ENCODE measurements around the gene METTL15. TPM values are rescaled to one million over a fixed set of nuclear protein-coding genes. Genes with fewer than 3 reads are reported as not detected.
"Not testable (repeated sequence)": the region's sequence is repeated elsewhere in the genome, so short reads cannot be mapped to it uniquely, and the experiment has no call there.

Gene METTL15
- total RNA-seq, 4 donors from 2014 or later = 9.2 to 22.5 (median 19.2) TPM

DNA sequence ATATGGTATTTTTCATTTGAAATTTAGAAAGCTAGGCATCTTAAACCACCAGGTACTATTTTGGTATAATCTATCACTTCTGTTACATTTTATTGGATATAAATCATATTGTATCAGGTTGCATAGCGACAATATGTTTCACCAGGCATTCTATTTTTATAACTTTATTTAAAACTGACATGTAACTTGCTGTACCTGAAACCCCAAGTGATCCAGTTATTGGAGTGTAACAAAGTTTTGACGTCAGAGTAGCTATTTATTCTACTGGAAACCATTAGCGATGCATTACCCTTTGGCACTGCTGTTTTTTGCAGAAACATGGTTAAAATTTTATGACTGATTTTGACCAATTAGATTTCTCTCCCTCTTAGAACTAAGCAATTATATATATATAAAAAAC, 160.7 kb downstream of the METTL15 start:
- no peaks in the 10 kb centered on the region for H3K9me3 ChIP-seq
- no peaks in the 10 kb centered on the region for H3K27me3 ChIP-seq
- H3K4me1 ChIP-seq = no peaks in the 10 kb centered on the region
- intact Hi-C loops (cut with DNase I; ENCODE audit: low total_unique reads) (no loop called here), in situ Hi-C loops (cut with MboI; ENCODE audit: low pct_ligation_motif_present in 1 of 4, low pct_unique_long_range_greater_than_20kb in 1 of 4, low sequenced_read_pairs in 3 of 4) (no loop called here)
- no peak overlapping the region for H3K4me3 ChIP-seq
- 89 to 94% methylated on average over 3 of the region's 3 CpGs for WGBS, 2 donors (ENCODE audit: low coverage in 1 of 2)
- no peak for DNase-seq
- no peak for TF ChIP-seq POLR2AphosphoS5 (IDR thresholded peaks at IDR 0.05)
- TF ChIP-seq, protein P1, sequence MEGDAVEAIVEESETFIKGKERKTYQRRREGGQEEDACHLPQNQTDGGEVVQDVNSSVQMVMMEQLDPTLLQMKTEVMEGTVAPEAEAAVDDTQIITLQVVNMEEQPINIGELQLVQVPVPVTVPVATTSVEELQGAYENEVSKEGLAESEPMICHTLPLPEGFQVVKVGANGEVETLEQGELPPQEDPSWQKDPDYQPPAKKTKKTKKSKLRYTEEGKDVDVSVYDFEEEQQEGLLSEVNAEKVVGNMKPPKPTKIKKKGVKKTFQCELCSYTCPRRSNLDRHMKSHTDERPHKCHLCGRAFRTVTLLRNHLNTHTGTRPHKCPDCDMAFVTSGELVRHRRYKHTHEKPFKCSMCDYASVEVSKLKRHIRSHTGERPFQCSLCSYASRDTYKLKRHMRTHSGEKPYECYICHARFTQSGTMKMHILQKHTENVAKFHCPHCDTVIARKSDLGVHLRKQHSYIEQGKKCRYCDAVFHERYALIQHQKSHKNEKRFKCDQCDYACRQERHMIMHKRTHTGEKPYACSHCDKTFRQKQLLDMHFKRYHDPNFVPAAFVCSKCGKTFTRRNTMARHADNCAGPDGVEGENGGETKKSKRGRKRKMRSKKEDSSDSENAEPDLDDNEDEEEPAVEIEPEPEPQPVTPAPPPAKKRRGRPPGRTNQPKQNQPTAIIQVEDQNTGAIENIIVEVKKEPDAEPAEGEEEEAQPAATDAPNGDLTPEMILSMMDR (IDR thresholded peaks at IDR 0.05) = no peak
- no peak for TF ChIP-seq POLR2A (IDR thresholded peaks at IDR 0.05)
- TF ChIP-seq EP300 (IDR thresholded peaks at IDR 0.05; ENCODE audit: low read depth) = no peak
- H3K36me3 ChIP-seq = no peaks in the 10 kb centered on the region
- H3K27ac ChIP-seq = no peak overlapping the region

DNA sequence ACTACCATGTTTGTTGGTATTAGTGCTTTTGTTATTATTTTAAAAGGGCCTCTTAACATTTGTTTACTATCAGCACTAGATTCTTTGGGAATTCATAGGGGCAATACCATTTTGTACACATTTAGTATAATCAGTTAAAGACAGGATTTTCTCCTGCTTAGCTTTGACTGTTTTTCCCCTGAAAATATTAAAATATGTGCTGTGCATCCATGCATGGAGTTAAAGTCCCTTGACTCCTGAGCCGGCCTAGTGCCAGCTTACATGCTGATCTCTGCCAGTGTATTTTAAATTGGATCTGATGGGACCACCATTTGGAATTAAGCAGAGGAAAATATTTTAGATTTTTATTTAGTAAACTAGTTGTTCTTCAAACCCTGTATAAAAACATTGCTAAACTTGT, 161.4 kb downstream of the METTL15 start:
- Histone ChIP-seq H3K36me3 (no peaks in the 10 kb centered on the region), H3K9me3 (no peaks in the 10 kb centered on the region), H3K27me3 (no peaks in the 10 kb centered on the region), H3K27ac (no peak overlapping the region), H3K4me1 (no peaks in the 10 kb centered on the region), H3K4me3 (no peak overlapping the region)
- intact Hi-C loops (cut with DNase I; ENCODE audit: low total_unique reads) (no loop called here), in situ Hi-C loops (cut with MboI; ENCODE audit: low pct_ligation_motif_present in 1 of 4, low pct_unique_long_range_greater_than_20kb in 1 of 4, low sequenced_read_pairs in 3 of 4) (no loop called here)
- WGBS, 2 donors (ENCODE audit: low coverage in 1 of 2) = 86 to 90% methylated on average over 1 of the region's 1 CpG
- no peak for TF ChIP-seq POLR2AphosphoS5 (IDR thresholded peaks at IDR 0.05)
- no peak for DNase-seq

DNA sequence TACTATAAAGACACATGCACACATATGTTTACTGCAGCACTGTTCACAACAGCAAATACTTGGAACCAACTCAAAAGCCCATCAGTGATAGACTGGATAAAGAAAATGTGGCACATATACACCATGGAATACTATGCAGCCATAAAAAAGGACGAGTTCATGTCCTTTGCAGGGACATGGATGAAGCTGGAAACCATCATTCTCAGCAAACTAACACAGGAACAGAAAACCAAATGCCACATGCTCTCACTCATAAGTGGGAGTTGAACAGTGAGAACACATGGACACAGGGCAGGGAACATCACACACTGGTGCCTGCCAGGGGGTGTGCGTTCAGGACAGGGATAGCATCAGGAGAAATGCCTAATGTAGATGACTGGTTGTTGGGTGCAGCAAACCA, 164.1 kb downstream of the METTL15 start:
- in situ Hi-C loops (cut with MboI; ENCODE audit: low pct_ligation_motif_present in 1 of 4, low pct_unique_long_range_greater_than_20kb in 1 of 4, low sequenced_read_pairs in 3 of 4); H3K9me3 ChIP-seq; H3K36me3 ChIP-seq; intact Hi-C loops (cut with DNase I; ENCODE audit: low total_unique reads); H3K27ac ChIP-seq; H3K4me1 ChIP-seq; DNase-seq; H3K27me3 ChIP-seq; H3K4me3 ChIP-seq: not testable (repeated sequence)
- 100% methylated on average over 1 to 2 of the region's 2 CpGs for WGBS, 2 donors (ENCODE audit: low coverage in 1 of 2)

DNA sequence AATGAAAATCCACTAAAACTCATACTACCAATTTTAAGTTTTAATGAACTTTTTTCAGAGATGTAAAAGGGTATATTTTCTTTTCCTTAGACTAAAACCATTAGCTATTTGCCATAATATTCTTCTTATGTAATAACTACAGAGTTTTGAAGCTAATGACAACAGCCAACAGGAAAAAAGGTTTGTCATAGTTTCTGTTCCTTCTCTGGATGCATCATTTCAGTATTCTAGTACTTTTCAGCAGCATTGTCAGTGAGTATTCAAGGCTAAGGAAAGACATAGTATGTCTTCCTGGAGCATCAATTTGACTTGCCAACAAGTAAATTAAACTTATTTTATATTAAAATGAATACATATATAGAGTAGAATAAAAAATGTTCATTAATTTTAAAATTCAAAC, 166.0 kb downstream of the METTL15 start:
- Histone ChIP-seq H3K4me1 (no peaks in the 10 kb centered on the region), H3K36me3 (no peaks in the 10 kb centered on the region), H3K4me3 (no peak overlapping the region), H3K27me3 (no peaks in the 10 kb centered on the region), H3K27ac (no peak overlapping the region), H3K9me3 (no peaks in the 10 kb centered on the region)
- DNase-seq = no peak
- in situ Hi-C loops (cut with MboI; ENCODE audit: low pct_ligation_motif_present in 1 of 4, low pct_unique_long_range_greater_than_20kb in 1 of 4, low sequenced_read_pairs in 3 of 4) = no loop called here
- TF ChIP-seq, protein P1 (IDR thresholded peaks at IDR 0.05) = no peak
- TF ChIP-seq POLR2A (IDR thresholded peaks at IDR 0.05) (no peak), EP300 (IDR thresholded peaks at IDR 0.05; ENCODE audit: low read depth) (no peak), POLR2AphosphoS5 (IDR thresholded peaks at IDR 0.05) (no peak)
- intact Hi-C loops (cut with DNase I; ENCODE audit: low total_unique reads) = no loop called here

DNA sequence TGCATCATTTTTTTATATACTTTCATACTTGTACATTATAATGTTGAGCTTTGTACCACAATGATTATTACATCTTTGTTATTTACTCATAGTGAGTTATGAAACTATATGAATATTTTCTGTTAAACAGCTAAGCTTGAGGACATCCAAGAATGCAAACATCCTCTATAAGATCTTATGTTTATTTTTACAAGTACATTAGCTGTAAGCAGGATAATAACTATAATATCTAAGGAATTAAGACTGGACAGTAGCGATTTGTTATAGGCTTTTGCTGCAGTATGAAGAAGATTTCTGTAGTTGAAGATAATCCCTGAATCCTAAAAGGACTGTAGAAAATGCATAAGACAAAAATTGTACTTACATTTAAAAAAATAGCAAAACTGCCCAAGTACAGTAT, 176.0 kb downstream of the METTL15 start:
- no peaks in the 10 kb centered on the region for H3K9me3 ChIP-seq
- intact Hi-C loops (cut with DNase I; ENCODE audit: low total_unique reads) (no loop called here), in situ Hi-C loops (cut with MboI; ENCODE audit: low pct_ligation_motif_present in 1 of 4, low pct_unique_long_range_greater_than_20kb in 1 of 4, low sequenced_read_pairs in 3 of 4) (loop anchor here in 1 of 4 donors (25.0 kb wide), 1 partner anchor 597 kb away; no protein-coding TSS in a partner anchor)
- H3K36me3 ChIP-seq = no peaks in the 10 kb centered on the region
- H3K4me3 ChIP-seq = no peak overlapping the region
- no peak for TF ChIP-seq POLR2A (IDR thresholded peaks at IDR 0.05)
- TF ChIP-seq, protein P1 (IDR thresholded peaks at IDR 0.05) = no peak
- TF ChIP-seq EP300 (IDR thresholded peaks at IDR 0.05; ENCODE audit: low read depth) = no peak
- TF ChIP-seq POLR2AphosphoS5 (IDR thresholded peaks at IDR 0.05) = no peak
- H3K27ac ChIP-seq = no peak overlapping the region
- no peak for DNase-seq
- 95 to 100% methylated on average over 1 of the region's 1 CpG for WGBS, 2 donors (ENCODE audit: low coverage in 1 of 2)
- H3K4me1 ChIP-seq = no peaks in the 10 kb centered on the region
- no peaks in the 10 kb centered on the region for H3K27me3 ChIP-seq

Data from transverse colon (tissue), 4 donors.